D341Med (cell line): ENCODE measurements around the gene CSNK1G2.
"Not testable (repeated sequence)": the region's sequence is repeated elsewhere in the genome, so short reads cannot be mapped to it uniquely, and the experiment has no call there.

Source experiments
- DNase-seq: peaks from one replicate; pipeline ENCODE4 v3.0.0; 2012; ENCODE audit warnings: low spot score

The CSNK1G2 gene

GRCh38 chr19:1988464-1988863 is 47.5 kb downstream of the CSNK1G2 start:
- DNase-seq = not testable (repeated sequence)

GRCh38 chr19:1989513-1990229 is 48.7 kb downstream of the CSNK1G2 start:
- no peak for DNase-seq

- no peak for DNase-seq
Observed at GRCh38 chr19:1990230-1991017, 49.5 kb downstream of the CSNK1G2 start.

GRCh38 chr19:1991018-1991913 is 50.3 kb downstream of the CSNK1G2 start:
- no peak for DNase-seq

- peak; percentile 80 for DNase-seq
Observed at GRCh38 chr19:1992759-1993260, 51.8 kb downstream of the CSNK1G2 start.

- DNase-seq = no peak
Observed at GRCh38 chr19:1997353-1998233, 56.6 kb downstream of the CSNK1G2 start.

GRCh38 chr19:1998712-1999708 is 58.0 kb downstream of the CSNK1G2 start:
- no peak for DNase-seq

GRCh38 chr19:1999856-2000515 is 59.0 kb downstream of the CSNK1G2 start:
- DNase-seq = peak; percentile 34

- no peak for DNase-seq
Observed at GRCh38 chr19:2003874-2004273, 62.9 kb downstream of the CSNK1G2 start.

GRCh38 chr19:2010135-2010668 is 69.2 kb downstream of the CSNK1G2 start:
- peak; percentile 33 for DNase-seq

GRCh38 chr19:2011169-2011568 is 70.2 kb downstream of the CSNK1G2 start:
- no peak for DNase-seq

- no peak for DNase-seq
Observed at GRCh38 chr19:2012941-2013682, 72.1 kb downstream of the CSNK1G2 start.

GRCh38 chr19:2013683-2013961 is 72.7 kb downstream of the CSNK1G2 start:
- DNase-seq = peak; percentile 32

- DNase-seq = no peak
Observed at GRCh38 chr19:2014131-2014571, 73.2 kb downstream of the CSNK1G2 start.

- DNase-seq = peak; percentile 90
Observed at GRCh38 chr19:2014731-2015607, 74.0 kb downstream of the CSNK1G2 start.

- no peak for DNase-seq
Observed at GRCh38 chr19:2015608-2015950, 74.6 kb downstream of the CSNK1G2 start, which contains the start of gene BTBD2. Gene BTBD2 (minus strand): TSS chr19:2015714. CDS start chr19:2015703, 11 bp downstream.

GRCh38 chr19:2016041-2016807 is 75.3 kb downstream of the CSNK1G2 start:
- peak; percentile 79 for DNase-seq
